Stimulated activated CD8-positive, alpha-beta memory T cell treated with anti-CD3 and anti-CD28 coated beads, Interleukin-4, amount 100 ng/mL, for 4 hours (primary cell): ENCODE data around the gene IL16.

ENCODE experiments used
- DNase-seq, 2 donors: peaks; one replicate each; pipeline ENCODE4 v3.0.0-alpha.2; 2020; ENCODE audit warnings: low read depth in 2 of 2, low spot score in 1 of 2

IL16 gene

DNA sequence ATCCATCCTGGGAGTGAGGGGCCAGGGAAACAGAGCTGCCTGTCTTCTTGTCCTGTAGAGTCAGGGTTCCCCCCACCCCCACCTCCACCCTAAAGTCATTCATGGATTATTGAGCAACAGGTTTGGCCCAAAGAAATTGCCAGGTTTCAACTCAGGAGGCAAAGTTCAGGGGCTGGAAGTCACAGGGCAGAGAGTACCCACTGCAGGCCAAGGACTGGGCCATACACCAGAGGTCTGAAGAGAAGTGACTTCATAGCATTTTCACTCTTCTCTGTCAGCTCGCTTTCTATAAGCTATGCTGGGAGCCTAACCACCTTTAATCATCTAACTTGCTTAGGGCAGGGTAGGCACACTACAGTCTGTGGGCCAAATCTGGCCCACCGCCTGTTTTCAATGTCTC is 77.2 kb downstream of the IL16 start:
- DNase-seq, result no peak

DNA sequence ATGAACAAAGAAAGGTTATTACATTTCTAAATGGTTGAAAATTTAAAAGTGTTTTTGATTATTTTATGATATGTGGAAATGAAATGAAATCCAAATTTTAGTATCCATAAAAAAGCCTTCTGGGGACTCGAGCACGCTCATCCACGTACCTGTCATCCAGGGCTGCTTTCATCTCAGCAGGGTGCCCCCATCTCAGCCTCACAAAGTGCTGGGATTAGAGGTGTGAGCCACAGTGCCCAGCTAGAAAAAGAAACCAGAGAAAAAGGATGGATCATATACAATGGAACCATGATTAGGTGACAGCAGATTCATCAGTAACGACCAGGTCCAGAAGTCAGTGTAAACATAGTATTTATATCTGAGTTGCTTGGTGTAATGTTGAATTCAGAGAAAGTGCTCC is 77.6 kb downstream of the IL16 start:
- DNase-seq, result no peak

- DNase-seq, result peak; percentile 53 to 80
These were observed 78.4 kb downstream of the IL16 start for GRCh38 chr15:81274931-81275707.

DNA sequence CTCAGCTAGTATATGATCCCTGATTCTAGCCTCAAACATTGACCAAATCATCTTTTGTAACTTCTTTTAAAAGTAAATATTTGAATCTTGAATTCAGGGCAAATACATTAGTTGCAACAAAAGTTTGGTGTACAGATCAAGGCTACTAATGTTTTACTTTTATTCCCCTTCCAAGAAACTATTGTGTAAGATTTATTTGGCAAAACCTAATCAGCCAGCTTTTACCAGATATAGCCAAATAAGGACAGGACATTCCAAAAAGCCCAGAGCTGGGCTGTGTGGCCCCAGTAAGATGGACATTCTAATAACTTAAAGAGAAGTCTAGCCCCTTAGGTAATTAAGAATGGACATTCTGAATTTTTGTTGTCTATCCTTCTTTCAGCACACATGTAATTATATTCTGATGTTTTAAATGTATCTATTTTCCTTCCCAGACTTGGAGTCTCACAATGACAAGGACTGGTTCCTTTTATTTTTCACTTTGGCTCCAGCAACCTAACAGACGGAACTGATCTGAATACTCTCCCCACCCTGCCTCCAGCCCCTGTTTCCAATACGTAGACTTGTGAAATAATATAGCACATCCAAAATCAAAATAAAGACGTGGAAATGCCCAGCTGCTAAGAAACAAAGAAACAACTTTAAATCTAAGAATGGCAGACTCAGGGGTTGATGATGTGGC is 79.2 kb downstream of the IL16 start:
- no peak for DNase-seq

- DNase-seq, result no peak
These were observed 80.3 kb downstream of the IL16 start for GRCh38 chr15:81276967-81277366.

DNA sequence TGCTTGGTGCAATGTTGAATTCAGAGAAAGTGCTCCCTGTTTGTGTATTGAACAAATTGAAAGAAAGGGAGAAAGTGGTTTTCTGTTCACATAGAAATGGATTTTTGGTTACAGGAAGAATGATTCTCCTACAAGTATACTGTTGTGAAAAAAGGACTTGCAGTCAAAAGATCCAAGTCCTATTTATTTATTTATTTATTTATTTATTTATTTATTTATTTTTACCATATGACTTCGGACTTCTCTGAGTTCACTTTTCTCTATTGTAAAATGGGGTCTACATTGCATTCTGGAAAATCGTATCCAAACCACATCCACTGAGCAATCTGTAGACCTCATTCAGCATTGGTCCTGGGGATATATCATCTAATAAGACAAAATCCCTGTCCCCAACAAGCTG is 81.2 kb downstream of the IL16 start:
- no peak for DNase-seq

DNA sequence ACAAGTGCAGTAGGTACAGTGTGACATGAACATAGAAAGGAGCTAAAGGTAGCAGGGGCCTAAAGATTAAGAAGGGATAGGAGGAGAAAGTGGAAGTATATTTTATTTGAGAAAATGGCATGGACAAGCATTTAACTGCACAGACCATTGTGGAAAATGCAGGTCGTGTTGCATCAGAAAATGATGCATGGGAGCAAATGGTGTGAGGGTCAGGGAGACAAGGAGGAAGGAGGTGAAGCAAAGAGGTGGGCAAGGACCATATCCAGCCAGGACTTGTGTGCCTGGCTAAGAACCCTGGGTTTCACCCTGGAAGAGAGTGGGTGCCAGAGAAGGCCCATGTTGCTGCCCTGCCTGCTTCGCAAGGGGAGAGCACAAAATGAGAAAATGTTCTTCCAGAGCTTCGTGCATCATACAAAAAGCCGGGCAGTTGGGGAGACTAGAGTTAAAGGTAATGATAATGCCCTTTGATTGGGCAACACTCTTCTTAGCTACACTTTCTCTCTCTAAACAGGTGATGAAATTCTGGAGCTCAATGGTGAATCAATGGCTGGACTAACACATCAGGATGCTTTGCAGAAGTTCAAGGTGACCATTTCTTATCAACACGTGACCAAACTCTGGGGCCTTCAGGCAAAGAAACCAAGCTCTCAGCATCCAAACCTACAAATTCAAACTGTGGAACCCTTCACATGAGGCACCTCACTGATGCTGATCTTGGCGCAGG is 81.8 kb downstream of the IL16 start:
- DNase-seq, result no peak

GRCh38 chr15:81279621-81280485 is 83.2 kb downstream of the IL16 start:
- no peak for DNase-seq

GRCh38 chr15:81280696-81281455 is 84.2 kb downstream of the IL16 start:
- no peak for DNase-seq

GRCh38 chr15:81281456-81281735 is 84.7 kb downstream of the IL16 start:
- DNase-seq, result no peak

DNA sequence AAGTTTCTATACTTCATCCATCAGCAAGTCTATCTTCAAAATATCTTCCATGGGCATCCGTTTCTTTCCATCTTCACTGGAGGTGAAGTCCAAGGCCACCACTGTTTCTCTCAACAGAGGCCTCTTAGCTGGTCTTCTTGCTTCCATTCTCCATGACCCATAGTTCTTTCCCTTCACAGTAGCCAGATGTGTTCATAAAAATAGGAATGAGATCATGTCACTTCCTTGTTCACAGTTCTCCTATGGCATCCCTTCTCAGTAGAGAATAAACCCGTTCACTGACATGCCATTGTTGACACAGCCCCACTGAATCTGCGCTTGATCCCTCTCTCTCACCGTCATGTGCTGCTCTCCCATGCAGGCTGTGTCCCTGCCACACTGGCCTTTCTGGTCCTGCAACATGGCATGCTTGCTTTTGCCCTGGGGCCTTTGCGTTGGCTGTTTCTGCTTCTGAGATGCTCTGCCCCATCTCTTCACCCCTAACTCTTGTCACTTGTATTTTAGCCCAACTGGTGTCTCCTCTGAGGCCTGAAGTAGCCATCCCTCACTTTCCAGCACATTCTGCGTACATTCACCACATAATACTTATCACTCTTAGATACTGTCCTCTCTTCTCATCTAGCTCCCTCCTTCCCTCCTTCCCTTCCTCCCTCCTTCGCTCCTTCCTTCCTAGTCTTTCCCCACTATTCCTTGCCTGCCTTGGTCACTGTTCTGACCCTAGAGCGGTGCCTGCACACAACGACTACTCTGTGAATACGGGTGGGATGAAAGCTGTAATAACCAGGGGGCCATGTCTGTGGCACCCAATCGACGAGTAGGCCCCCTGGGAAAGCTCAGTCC is 85.3 kb downstream of the IL16 start:
- no peak for DNase-seq

DNA sequence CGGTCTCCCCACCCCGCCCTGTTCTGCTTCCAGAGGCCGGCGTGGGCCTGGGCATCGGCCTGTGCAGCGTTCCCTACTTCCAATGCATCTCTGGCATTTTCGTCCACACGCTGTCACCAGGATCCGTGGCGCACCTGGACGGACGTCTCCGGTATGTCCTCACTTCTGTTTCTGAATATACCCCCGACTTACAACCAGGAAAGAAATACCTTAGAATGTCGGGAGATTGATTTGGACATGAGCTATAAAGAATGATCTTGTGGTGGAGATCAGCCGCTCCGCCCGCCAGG is 85.9 kb downstream of the IL16 start:
- DNase-seq, result no peak

- DNase-seq, result no peak
These were observed 86.2 kb downstream of the IL16 start for GRCh38 chr15:81282911-81283310.

DNA sequence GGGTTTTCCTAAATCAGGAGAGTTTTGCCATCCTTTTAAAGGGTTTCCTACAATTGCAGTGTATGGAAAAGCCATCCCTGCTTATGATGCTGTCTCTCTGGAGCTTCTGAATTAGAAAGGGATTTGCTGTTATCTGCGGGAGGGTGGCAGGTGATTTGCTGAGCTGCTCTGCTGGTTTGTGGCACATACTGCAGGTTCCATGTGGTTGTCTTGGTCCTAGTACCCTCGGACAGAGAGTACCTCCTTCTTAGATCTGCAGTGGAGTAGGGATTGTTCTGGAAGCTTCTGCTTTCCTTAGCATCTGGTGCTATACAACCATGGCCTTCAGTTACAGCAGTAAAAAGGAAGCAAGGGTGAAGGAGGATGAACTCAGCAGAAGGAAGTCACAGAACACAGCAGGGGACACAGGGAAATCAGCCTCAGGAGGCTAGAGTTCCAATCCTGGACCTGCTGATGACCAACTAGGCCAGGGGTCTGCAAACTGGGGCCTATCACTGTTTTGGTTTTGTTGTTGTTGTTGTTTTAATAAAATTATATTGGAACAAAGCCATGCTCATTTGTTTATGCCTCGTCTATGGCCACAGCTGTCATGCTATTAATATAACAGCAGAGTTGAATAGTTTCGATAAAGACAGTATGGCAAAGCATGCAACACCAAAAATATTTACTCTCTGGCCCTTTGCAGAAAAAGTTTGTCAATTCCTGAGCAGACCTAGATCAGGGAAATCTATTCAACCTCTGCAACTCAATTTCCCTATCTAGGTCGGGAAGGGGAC is 87.8 kb downstream of the IL16 start:
- DNase-seq, result no peak

DNA sequence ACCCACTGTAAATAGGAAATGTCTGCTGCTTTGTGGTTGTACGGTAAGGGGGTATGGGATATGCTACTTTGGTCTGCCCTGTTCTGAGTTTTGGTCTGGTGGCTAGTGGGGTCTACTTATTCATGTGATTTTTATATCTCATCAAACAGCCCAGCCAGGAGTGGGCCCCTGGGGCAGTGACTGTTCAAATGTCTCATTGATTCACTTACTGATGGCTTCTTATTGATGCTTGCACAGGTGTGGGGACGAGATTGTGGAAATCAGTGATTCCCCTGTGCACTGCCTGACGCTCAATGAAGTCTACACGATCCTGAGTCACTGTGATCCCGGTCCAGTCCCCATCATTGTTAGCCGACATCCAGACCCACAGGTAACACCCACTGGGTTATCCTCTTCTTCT is 88.8 kb downstream of the IL16 start:
- no peak for DNase-seq

GRCh38 chr15:81286621-81287121 is 90.0 kb downstream of the IL16 start:
- no peak for DNase-seq

DNA sequence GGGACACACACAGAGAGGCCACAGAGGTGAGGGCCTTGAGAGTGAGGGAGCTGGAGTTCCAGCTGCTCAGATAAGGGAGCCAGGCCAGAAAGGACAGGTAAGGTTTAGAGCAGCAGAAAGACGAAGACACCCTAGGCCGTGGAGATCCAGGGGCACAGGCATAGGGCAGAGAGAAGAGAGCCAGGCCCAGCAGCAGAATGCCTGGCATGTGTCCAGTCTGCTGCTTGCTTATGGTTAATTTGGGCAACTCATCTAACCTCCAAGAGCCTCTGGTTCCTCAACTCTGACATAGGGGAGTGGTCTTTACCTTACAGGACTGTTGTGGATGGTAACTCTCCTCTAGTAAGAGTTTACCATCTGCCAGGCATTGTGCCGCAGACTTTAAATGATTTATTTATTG is 91.4 kb downstream of the IL16 start:
- DNase-seq, result no peak

- DNase-seq, result no peak
These were observed 91.9 kb downstream of the IL16 start for GRCh38 chr15:81288616-81289015.

DNA sequence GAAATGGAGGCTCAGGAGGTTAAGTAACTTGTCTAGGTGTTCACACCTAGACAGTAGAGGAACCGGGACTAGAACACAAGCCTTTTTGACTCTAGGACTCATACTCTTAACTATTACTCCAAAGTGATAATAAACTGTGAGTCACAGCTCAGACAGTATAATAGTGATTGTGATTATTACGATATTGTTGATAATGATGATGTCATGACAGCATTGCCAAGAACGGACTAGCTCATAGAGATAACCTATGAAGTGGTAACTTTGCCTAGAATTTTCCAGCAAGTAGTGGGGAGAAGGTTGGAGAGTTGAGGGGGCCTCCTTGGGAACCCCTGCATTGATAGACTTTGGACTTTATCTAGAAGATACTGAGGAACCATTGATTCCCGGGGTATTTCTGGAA is 93.2 kb downstream of the IL16 start:
- no peak for DNase-seq
